Measurements from ENCODE around the gene COA4.
A peak's percentile ranks its signal among the peaks of the same experiment; 100 is the strongest.

Gene COA4

GRCh38 chr11:73878771-73879170 is 2.1 kb upstream of the COA4 start:
- H3K4me3 Mint-ChIP-seq: no peak overlapping the region

DNA sequence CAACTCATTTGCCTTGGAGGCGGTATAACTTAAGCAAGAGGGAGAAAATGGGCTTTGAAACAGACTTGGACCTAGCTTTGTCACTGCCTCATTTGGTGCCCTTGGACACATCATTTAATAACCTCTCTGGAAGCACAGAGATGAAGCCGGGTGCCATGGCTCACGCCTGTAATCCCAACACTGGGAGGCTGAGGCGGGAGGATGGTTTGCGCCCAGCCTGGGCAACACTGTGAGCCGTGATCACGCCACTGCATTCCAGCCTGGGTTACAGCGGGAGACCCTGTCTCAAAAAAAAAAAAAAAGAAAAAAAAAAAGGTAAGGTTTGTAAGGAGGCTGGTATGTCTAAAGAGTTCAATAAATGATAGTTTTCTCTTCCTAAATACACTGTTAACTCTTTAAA is 806 bp downstream of the COA4 start:
- Mint-ChIP-seq H3K4me1 (peaks cover 34% of the 10 kb centered on the region), H3K27ac (peak overlapping the region; percentile 96), H3K27me3 (no peaks in the 10 kb centered on the region), H3K36me3 (ENCODE audit: low read depth) (peaks cover 40% of the 10 kb centered on the region), H3K4me3 (peak overlapping the region; percentile 96), H3K9me3 (no peaks in the 10 kb centered on the region)
- ATAC-seq (no peak), DNase-seq (no peak)

More at GRCh38 chr11:73878771-73879170, 2.1 kb upstream of the COA4 start:
- Mint-ChIP-seq H3K27ac (no peak overlapping the region), H3K27me3 (no peaks in the 10 kb centered on the region), H3K36me3 (ENCODE audit: low read depth) (peaks cover 26% of the 10 kb centered on the region), H3K4me1 (peaks cover 30% of the 10 kb centered on the region), H3K9me3 (no peaks in the 10 kb centered on the region)
- DNase-seq (no peak), ATAC-seq (no peak)

- peaks cover 40% of the 10 kb centered on the region for H3K36me3 Mint-ChIP-seq (ENCODE audit: low read depth)
Observed at GRCh38 chr11:73875380-73875779, 1.3 kb downstream of the COA4 start.

DNA sequence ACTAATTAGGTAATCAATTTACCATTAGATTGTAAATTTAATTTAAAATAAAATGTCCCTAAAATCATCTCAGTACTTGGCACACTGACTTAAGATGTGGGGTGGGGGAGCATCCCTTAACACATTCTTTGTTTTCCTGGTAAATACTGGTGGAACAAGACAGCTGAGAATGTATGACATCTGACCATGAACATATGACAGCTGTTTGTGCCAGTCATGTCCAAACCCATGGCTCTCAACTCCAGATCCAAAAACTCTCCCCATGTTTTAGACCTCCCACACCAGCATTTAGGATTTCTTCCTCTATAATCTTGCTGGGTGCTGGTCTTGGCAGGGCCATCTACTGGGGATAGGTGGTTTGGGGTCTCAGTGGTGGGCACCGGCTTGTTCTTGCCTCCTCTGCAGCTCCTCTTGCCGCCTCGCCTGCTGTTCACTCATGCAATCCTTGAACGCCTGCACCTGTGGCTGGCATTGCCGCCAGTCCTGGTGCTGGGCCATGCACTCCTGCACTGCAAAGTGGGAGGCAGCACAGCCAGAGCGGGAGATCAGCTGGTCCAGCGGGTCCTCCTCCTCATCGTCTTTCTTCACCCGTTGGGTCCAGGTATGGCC is 3.8 kb downstream of the COA4 start:
- H3K27ac Mint-ChIP-seq: peak overlapping the region; percentile 35
- H3K9me3 Mint-ChIP-seq: no peaks in the 10 kb centered on the region
- no peak overlapping the region for H3K4me3 Mint-ChIP-seq

More at GRCh38 chr11:73875380-73875779, 1.3 kb downstream of the COA4 start:
- H3K9me3 Mint-ChIP-seq: no peaks in the 10 kb centered on the region
- DNase-seq (no peak), ATAC-seq (no peak)
- H3K27ac Mint-ChIP-seq: peak overlapping the region; percentile 96
- H3K4me3 Mint-ChIP-seq: peak overlapping the region; percentile 96
- H3K27me3 Mint-ChIP-seq: no peaks in the 10 kb centered on the region
- H3K4me1 Mint-ChIP-seq: peaks cover 34% of the 10 kb centered on the region

DNA sequence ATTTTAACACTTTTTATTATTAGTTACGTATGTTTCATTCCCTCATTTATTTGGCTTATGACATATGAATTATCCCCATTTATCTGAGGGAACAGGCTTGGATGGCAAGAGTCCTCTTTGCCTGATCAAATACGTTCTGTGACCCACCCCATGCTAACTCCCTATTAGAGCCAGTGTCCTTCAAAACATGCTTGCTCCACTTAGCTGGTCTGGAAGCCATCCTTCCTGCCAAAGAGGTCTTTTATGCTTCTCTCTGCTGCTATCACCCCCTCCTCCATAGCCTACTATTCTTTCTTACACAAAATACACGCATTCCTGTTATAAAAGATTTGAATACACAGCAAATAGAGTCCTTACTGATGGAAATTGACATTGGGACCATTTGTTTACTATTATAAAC is 6.4 kb downstream of the COA4 start:
- H3K4me3 Mint-ChIP-seq: no peak overlapping the region
- no peak for DNase-seq
- no peak overlapping the region for H3K27ac Mint-ChIP-seq
- H3K9me3 Mint-ChIP-seq: no peaks in the 10 kb centered on the region
- H3K27me3 Mint-ChIP-seq: no peaks in the 10 kb centered on the region
- H3K36me3 Mint-ChIP-seq (ENCODE audit: low read depth): peaks cover 35% of the 10 kb centered on the region
- H3K4me1 Mint-ChIP-seq: peaks cover 13% of the 10 kb centered on the region
- ATAC-seq: no peak

More for the DNA sequence above, 3.8 kb downstream of the COA4 start:
- Mint-ChIP-seq H3K36me3 (ENCODE audit: low read depth) (peaks cover 42% of the 10 kb centered on the region), H3K4me1 (peaks cover 25% of the 10 kb centered on the region), H3K27me3 (no peaks in the 10 kb centered on the region)
- no peak for DNase-seq
- no peak for ATAC-seq

GRCh38 chr11:73869332-73869949 is 7.2 kb downstream of the COA4 start:
- no peaks in the 10 kb centered on the region for H3K9me3 Mint-ChIP-seq
- no peak for DNase-seq
- ATAC-seq: no peak
- H3K36me3 Mint-ChIP-seq (ENCODE audit: low read depth): peaks cover 31% of the 10 kb centered on the region
- no peaks in the 10 kb centered on the region for H3K27me3 Mint-ChIP-seq
- no peak overlapping the region for H3K4me3 Mint-ChIP-seq
- H3K27ac Mint-ChIP-seq: no peak overlapping the region
- H3K4me1 Mint-ChIP-seq: peaks cover 6% of the 10 kb centered on the region

DNA sequence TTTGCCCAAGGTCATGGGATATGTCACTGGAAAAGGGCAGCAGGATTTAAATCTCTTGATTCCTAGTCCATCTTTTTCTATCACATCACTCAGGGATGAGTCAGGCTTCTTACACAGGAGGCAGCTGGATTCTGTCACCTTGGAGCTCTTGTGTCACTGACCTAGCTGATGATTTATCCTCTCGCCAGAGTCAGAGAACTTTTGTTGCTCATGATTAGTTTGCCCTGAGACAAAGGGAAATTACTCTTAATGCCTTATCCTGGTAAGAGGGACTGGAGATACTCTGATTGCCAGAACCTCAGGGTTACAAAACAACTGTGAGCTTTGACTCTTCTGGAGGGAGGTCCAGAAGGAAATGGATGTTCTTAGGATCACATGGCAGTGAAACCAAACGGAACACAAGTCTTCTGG is 10.1 kb downstream of the COA4 start:
- DNase-seq (no peak), ATAC-seq (no peak)
- H3K9me3 Mint-ChIP-seq: no peaks in the 10 kb centered on the region
- H3K27ac Mint-ChIP-seq: no peak overlapping the region
- H3K4me3 Mint-ChIP-seq: no peak overlapping the region
- H3K27me3 Mint-ChIP-seq: no peaks in the 10 kb centered on the region
- no peaks in the 10 kb centered on the region for H3K4me1 Mint-ChIP-seq
- peaks cover 16% of the 10 kb centered on the region for H3K36me3 Mint-ChIP-seq (ENCODE audit: low read depth)

DNA sequence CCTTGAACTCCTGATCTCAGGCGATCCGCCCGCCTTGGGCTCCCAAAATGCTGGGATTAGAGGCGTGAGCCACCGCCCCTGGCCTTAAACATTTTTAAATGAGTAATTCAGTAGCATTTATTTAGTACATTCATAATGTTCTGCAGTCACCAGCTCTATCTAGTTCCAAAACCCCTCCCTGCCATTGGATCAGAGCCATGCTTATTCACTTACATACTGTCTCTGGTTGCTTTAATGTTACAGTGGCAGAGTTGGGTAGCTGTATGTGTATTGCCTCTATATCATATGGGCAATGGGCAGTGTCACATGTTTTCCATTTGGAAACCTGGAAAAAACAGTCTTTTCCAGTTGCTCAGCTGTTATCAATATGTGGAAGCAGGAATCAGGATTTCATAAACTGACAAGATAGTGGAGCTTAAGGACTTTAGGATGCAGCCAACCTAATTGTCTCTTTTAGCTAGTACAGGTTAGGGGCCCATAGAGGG is 10.5 kb downstream of the COA4 start:
- Mint-ChIP-seq H3K27me3 (no peaks in the 10 kb centered on the region), H3K4me3 (no peak overlapping the region), H3K9me3 (no peaks in the 10 kb centered on the region), H3K27ac (no peak overlapping the region), H3K36me3 (ENCODE audit: low read depth) (peaks cover 14% of the 10 kb centered on the region), H3K4me1 (no peaks in the 10 kb centered on the region)
- DNase-seq (no peak), ATAC-seq (no peak)

DNA sequence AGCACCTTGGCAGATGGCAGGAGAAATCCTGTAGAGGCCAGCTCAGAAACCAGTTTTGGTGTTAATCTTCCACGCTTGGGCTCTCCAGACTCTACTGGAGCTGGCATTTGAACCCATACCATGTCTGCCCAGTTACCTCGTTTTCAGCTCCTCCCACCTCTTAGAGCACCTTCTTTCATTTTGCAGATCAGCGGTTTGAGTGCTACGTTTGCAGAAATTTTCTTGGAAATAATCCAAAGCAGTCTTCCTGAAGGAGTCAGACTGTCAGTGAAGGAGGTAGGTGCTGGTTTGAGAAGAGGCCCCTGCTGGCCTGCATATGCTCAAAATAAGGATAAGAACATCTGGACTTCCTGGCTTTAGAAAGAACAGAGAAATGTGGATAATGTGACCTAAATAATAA is 13.7 kb downstream of the COA4 start:
- ATAC-seq (no peak), DNase-seq (no peak)
- H3K4me1 Mint-ChIP-seq: no peaks in the 10 kb centered on the region
- no peaks in the 10 kb centered on the region for H3K9me3 Mint-ChIP-seq
- no peaks in the 10 kb centered on the region for H3K27me3 Mint-ChIP-seq
- H3K4me3 Mint-ChIP-seq: no peak overlapping the region
- H3K36me3 Mint-ChIP-seq (ENCODE audit: low read depth): peaks cover 19% of the 10 kb centered on the region
- no peak overlapping the region for H3K27ac Mint-ChIP-seq

DNA sequence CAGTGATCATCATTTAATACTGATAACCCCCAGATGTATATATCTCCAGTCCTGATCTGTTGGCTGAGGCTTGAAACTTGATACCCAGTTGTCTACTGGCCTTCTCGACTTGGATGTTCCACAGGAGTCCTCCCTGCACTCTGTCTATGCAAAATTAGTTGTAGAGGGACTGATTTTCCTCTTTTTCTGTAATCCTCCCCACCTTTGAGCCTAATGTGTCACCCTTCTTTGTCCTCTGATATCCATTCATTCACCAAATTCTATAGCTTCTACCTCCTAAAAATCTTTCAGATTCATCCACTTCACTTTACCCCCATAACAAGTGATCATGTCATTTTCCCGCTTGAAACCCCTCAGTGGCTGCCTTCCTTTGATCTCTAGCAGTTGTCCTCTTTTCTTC is 16.4 kb downstream of the COA4 start:
- H3K27me3 Mint-ChIP-seq: no peaks in the 10 kb centered on the region
- H3K36me3 Mint-ChIP-seq (ENCODE audit: low read depth): peaks cover 12% of the 10 kb centered on the region
- DNase-seq (no peak), ATAC-seq (no peak)
- H3K4me1 Mint-ChIP-seq: no peaks in the 10 kb centered on the region
- H3K27ac Mint-ChIP-seq: no peak overlapping the region
- H3K4me3 Mint-ChIP-seq: no peak overlapping the region
- H3K9me3 Mint-ChIP-seq: no peaks in the 10 kb centered on the region

DNA sequence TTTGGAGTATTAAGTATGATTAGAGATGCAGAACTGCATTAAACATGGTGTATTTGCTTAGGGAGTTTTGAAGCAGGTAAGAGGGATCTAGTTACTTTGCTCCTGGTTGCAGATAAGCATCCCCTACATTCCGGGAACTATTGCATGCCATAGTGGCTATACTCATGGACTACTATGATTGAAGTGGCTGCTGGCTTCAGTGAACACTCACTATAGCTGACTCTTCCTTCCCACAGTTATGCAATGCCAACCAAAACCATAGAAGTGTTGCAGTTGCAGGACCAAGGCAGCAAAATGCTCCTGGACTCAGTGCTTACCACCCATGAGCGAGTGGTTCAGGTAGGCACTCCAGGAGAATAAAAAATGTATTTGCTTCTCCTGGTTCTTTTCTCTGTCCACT is 17.0 kb downstream of the COA4 start:
- Mint-ChIP-seq H3K27me3 (no peaks in the 10 kb centered on the region), H3K4me1 (no peaks in the 10 kb centered on the region), H3K36me3 (ENCODE audit: low read depth) (peaks cover 11% of the 10 kb centered on the region), H3K27ac (no peak overlapping the region), H3K4me3 (no peak overlapping the region), H3K9me3 (no peaks in the 10 kb centered on the region)
- ATAC-seq: no peak
- DNase-seq: no peak

DNA sequence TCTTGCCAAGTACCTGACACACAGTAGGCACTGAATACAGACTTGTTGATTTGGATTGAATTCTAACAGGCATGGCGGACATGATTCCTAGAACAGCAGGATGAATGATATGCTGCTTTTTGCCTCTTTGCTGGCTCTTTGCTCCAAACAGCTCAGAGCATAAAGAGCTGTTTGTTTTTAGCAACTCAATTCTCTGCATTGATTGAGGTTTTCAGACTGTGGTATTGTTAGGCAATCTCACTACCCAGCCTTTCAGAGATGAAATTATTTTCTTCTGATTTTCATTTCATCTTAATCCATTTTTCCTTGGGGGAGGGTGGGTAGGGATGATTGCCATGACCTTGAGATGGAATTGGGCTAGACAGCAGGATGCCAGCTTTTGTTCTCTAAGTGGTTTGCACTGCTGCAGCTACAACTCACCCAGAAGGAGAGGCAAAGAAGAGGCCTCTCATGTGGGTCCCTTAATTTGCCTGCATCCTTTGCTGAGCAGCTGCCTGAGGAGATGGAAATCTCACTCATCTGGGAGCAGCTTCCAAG is 20.5 kb downstream of the COA4 start:
- Mint-ChIP-seq H3K27me3 (no peaks in the 10 kb centered on the region), H3K4me1 (no peaks in the 10 kb centered on the region), H3K36me3 (ENCODE audit: low read depth) (peaks cover 12% of the 10 kb centered on the region), H3K9me3 (no peaks in the 10 kb centered on the region), H3K4me3 (no peak overlapping the region), H3K27ac (no peak overlapping the region)
- ATAC-seq (no peak), DNase-seq (no peak)

GRCh38 chr11:73854680-73855079 is 22.0 kb downstream of the COA4 start:
- Mint-ChIP-seq H3K27ac (no peak overlapping the region), H3K36me3 (ENCODE audit: low read depth) (peaks cover 14% of the 10 kb centered on the region), H3K4me3 (no peak overlapping the region), H3K27me3 (no peaks in the 10 kb centered on the region), H3K9me3 (no peaks in the 10 kb centered on the region), H3K4me1 (no peaks in the 10 kb centered on the region)
- ATAC-seq (no peak), DNase-seq (no peak)

GRCh38 chr11:73852049-73852448 is 24.6 kb downstream of the COA4 start:
- Mint-ChIP-seq H3K4me3 (no peak overlapping the region), H3K9me3 (no peaks in the 10 kb centered on the region), H3K27me3 (no peaks in the 10 kb centered on the region), H3K4me1 (no peaks in the 10 kb centered on the region), H3K36me3 (ENCODE audit: low read depth) (peaks cover 16% of the 10 kb centered on the region), H3K27ac (no peak overlapping the region)
- DNase-seq (no peak), ATAC-seq (no peak)

- no peak for ATAC-seq
- Mint-ChIP-seq H3K27me3 (no peaks in the 10 kb centered on the region), H3K4me3 (no peak overlapping the region), H3K4me1 (peaks cover under 1% of the 10 kb centered on the region), H3K36me3 (ENCODE audit: low read depth) (peaks cover 17% of the 10 kb centered on the region), H3K9me3 (no peaks in the 10 kb centered on the region), H3K27ac (no peak overlapping the region)
- DNase-seq: no peak
Observed at GRCh38 chr11:73851046-73851764, 25.4 kb downstream of the COA4 start.

Measured in activated naive CD8-positive, alpha-beta T cell treated with anti-CD3 and anti-CD28 coated beads, Interleukin-2, amount 50 U/mL, for 24 hours (primary cell).